GM06990 (cell line): ENCODE results near the gene MBP.
A peak's percentile ranks its signal among the peaks of the same experiment; 100 is the strongest.

ENCODE experiments used
- DNase-seq: peaks from one replicate; pipeline ENCODE4 v3.0.0-alpha.2; 2011; ENCODE audit not compliant: insufficient read length; ENCODE audit errors: extremely low read depth
- H3K27me3 ChIP-seq: replicated peaks from 2 replicates; pipeline ENCODE4 v1.6.0; 2011; ENCODE audit warnings: low read length; ENCODE audit not compliant: control insufficient read depth, insufficient read depth
- H3K36me3 ChIP-seq: 2 replicates; pipeline ENCODE4 v1.5.1; 2011; ENCODE audit warnings: low read length; ENCODE audit not compliant: control insufficient read depth, insufficient read depth
- H3K4me3 ChIP-seq: replicated peaks from 2 replicates; pipeline ENCODE4 v1.5.1; 2011; ENCODE audit warnings: low read depth, mild to moderate bottlenecking, control low read depth, low read length
- TF ChIP-seq, protein P1 (sequence below): IDR thresholded peaks from 2 replicates; pipeline ENCODE4 v1.5.1; 2011; ENCODE audit warnings: low read length, control low read depth, mild to moderate bottlenecking, inconsistent platforms; ENCODE audit not compliant: insufficient read depth, poor library complexity, severe bottlenecking

Gene MBP

DNA sequence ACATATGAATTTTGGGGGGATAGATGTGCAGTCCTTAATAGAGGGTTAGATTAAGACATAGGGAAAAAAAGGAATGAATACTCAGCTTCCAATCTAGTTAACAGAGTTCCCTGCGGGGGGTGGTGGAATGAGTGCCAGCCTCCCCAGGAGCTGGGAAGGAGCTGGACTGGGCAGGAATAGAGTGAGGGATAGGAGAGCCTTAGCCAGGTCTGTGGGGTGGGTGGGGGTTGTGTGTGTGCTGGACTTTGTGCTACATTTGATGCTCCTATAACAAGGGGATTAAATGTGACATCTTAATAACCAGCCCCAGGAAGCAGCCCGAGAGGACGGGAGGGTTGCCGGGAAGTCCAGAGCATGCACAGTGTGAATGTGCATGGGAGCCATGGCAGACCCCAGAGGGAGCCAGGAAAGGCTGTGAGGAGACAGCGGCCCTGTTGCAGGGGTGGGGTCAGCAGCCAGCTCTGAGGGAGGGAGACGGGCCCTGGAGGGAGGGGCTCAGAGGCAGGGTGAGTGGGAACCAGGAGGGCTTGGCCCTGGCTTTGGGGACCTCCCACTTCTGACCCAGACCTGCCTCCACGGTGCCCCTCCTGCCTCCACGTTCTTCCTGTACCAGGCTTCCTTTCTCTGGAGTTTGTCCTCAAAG is 3.6 kb upstream of the MBP start:
- no peaks in the 10 kb centered on the region for H3K36me3 ChIP-seq
- H3K4me3 ChIP-seq, result no peak overlapping the region
- H3K27me3 ChIP-seq, result no peaks in the 10 kb centered on the region
- TF ChIP-seq, protein P1, sequence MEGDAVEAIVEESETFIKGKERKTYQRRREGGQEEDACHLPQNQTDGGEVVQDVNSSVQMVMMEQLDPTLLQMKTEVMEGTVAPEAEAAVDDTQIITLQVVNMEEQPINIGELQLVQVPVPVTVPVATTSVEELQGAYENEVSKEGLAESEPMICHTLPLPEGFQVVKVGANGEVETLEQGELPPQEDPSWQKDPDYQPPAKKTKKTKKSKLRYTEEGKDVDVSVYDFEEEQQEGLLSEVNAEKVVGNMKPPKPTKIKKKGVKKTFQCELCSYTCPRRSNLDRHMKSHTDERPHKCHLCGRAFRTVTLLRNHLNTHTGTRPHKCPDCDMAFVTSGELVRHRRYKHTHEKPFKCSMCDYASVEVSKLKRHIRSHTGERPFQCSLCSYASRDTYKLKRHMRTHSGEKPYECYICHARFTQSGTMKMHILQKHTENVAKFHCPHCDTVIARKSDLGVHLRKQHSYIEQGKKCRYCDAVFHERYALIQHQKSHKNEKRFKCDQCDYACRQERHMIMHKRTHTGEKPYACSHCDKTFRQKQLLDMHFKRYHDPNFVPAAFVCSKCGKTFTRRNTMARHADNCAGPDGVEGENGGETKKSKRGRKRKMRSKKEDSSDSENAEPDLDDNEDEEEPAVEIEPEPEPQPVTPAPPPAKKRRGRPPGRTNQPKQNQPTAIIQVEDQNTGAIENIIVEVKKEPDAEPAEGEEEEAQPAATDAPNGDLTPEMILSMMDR, result no peak
- DNase-seq, result no peak

DNA sequence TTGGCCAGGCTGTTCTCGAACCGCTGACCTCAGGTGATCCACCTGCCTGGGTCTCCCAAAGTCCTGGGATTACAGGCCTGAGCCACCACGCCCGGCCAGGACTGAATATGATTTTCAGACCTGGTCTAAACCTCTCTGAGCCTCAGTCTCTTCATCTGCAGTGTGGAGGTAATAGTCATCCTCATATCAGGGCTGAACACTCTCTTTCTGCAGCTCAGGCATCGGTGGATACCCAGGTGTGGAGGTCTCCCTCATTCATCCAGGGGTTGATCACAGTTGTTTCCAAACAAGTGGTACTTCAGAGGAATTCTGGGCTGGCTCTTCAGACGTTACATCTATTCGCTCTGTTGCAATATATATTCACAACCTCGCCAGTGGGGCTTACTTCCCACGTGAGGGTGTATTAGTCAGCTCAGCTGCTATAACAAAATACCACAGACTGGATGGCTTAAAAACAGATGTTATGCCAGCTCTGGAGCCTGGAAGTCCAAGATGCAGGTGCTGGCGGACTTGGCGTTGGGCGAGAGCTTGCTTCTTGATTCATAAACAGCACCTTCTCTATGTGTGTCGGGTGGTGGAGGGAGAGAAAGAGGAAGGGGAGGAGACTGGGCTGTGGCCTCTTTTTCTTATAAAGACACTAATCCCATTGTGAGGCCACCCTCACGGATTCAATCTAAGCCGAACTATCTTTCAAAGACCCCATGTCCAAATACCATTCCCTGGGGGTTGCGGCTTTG is 2.9 kb upstream of the MBP start:
- no peak for DNase-seq
- TF ChIP-seq, protein P1, result no peak
- Histone ChIP-seq H3K36me3 (no peaks in the 10 kb centered on the region), H3K4me3 (no peak overlapping the region), H3K27me3 (no peaks in the 10 kb centered on the region)

DNA sequence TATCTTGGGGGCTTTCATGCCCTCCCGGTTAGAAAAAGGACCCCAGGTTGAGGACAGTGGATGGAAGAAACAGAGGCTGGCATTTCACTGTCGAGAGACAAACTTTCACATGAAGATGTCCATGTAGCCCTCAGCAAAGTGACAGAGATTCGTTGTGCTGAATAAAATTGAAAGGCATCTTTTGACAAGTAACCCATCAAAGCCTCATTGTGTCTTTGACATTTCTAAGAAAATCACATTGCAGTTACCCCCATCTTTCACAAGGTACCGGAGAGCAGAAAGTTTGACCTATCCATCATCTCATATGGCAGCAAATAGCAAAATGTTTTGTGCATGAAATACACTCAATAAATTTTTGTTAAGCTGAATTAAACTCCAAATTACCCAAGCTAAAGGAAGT is 2.0 kb upstream of the MBP start:
- H3K27me3 ChIP-seq, result no peaks in the 10 kb centered on the region
- H3K36me3 ChIP-seq, result no peaks in the 10 kb centered on the region
- DNase-seq, result no peak
- H3K4me3 ChIP-seq, result no peak overlapping the region
- TF ChIP-seq, protein P1, result no peak

DNA sequence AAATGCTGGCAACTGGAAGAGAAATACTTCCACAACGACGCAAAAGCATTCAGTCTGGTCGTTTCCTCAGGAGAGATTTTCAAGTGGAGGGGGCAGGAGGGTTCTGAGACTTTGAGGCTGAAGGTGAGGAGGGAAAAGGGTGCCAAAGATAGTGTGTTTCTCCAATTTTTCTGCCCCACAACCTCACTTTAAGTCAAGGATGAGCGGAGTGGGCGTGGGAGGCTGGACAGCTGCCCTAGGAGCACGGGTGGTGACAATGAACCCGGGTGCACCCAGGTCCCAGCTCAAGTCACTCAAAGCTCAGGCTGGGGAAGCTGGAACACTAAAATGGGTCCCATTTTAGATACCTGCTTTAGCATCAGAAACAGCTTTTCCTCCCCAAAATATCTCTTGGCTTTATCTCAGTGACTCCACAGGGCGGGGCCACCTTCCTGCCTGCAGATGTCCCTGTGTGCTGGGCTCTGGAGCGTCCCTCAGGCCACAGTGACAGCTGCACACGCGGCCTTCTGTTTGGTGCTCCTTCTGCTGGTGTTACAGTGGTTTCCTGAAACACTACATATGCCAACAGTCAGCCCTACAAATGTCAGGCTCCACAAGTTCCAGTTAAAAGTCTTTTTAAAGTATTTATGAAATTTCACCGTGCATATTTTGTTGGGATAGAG is 1.4 kb upstream of the MBP start:
- DNase-seq, result no peak
- H3K36me3 ChIP-seq, result no peaks in the 10 kb centered on the region
- H3K4me3 ChIP-seq, result no peak overlapping the region
- TF ChIP-seq, protein P1, result peak; percentile 5
- H3K27me3 ChIP-seq, result no peaks in the 10 kb centered on the region

DNA sequence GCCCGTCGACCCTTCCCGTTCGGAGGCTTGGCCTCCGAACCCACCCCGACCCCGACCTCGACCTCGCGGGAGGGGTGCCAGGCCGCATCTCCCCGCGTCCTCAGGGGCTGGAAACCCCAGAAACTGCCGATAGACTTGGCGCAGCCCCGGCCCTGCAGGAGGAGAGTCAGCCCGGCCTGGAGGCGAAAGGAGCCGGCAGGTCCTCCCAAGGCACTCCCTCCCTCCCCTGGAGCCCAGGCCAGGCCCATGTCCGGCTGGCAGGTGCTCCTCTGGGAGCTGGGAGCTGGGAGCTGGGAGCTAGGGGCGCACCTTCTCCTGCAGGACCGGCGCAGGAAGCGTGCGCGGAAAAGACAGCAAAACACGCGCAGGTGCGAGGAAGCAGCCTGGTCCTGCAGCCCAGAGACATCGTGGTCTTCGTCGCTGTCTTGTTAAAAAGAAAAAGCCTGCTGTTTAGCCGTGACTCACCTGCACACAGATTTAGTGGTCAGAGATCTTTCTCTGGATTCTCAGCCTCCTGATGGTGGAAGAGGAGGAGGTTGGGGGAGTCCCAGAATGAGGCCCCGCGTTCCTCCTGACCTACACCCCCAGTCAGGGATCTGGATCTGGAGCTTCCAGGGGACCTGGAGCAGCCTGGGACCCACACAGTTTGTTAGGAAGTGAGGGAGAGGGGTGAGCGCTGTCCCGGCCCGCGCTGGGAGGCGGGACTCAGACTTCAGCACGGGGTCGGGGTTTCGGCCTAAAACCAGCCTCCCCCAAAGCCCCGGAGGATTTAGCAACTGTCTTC is 660 bp upstream of the MBP start:
- Histone ChIP-seq H3K4me3 (peak overlapping the region; percentile 82), H3K27me3 (no peaks in the 10 kb centered on the region), H3K36me3 (no peaks in the 10 kb centered on the region)
- no peak for DNase-seq
- TF ChIP-seq, protein P1, result no peak
